WERI-Rb-1 (cell line): ENCODE results near the gene SLC16A3.

Experiments used
- DNase-seq: peaks from one replicate; pipeline ENCODE4 v3.0.0-alpha.2; 2020
- H3K27ac ChIP-seq: fragments of 250-450 bp; sonication (Bioruptor Pico); 2 replicates; pipeline ENCODE4 v1.5.1; 2020; ENCODE audit warnings: mild to moderate bottlenecking, moderate library complexity
- H3K27me3 ChIP-seq: fragments of 250-450 bp; sonication (Bioruptor Pico); 2 replicates; pipeline ENCODE4 v1.5.1; 2021; ENCODE audit warnings: mild to moderate bottlenecking, low read depth, moderate library complexity; ENCODE audit not compliant: insufficient read depth, severe bottlenecking
- H3K36me3 ChIP-seq: fragments of 250-450 bp; sonication (Bioruptor Pico); 2 replicates; pipeline ENCODE4 v1.5.1; 2020; ENCODE audit warnings: mild to moderate bottlenecking, moderate library complexity
- H3K4me3 ChIP-seq: 2 replicates; pipeline ENCODE4 v1.5.1; 2011; ENCODE audit warnings: low read depth, mild to moderate bottlenecking, control low read depth, low read length
- H3K9me3 ChIP-seq: fragments of 250-450 bp; sonication (Bioruptor Pico); 2 replicates; pipeline ENCODE4 v1.5.1; 2021; ENCODE audit warnings: mild to moderate bottlenecking, moderate library complexity; ENCODE audit not compliant: severe bottlenecking
- TF ChIP-seq, protein P1 (sequence below): IDR thresholded peaks from 2 replicates; pipeline ENCODE4 v1.5.1; 2011; ENCODE audit warnings: low read depth, mild to moderate bottlenecking, control low read depth, inconsistent platforms, low read length

The SLC16A3 gene

DNA sequence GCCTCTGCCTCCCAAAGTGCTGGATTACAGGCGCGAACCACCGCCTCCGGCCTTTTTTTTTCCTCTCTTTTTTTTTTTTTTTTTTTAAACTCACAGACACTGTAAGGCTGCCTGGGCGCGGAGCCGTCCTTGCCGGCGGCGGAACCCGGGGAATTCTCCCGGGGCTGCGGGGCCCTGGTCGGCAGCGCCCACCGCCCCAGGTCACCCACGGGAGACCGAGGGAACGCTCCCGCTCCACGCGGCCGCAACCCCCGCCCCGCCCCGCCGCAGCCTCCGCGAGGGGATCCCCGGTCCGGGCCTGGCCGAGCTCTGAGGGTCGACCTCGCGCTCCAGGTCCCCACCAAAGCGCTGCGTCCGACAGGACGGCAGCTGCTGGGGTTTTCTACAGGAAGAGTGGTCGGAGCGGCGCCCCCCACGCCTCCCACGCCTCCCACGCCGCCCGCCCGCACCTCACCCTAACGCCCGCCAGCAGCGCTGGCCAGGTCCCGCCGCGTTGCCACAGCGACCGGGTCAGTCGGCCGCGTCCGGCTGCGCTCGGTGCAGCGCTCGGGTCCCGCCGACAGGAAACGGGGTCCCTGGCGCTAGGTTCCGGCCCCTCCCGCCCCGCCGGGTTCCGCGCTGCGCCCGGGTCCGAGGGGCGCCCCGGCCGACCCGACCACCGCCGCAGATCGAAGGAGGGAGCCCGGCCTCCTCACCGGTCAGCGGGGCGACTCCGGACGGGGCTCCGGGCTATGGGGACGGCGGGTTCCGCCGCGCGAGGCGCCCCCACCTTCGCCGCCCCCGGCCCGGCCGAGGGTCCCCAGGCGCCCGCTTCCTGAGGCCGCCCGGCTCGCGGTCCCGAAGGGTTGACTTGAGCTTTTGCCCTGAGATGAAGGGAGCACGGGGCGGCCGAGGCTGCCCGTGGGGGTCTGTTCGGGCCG is 16.3 kb upstream of the SLC16A3 start, which contains the start of gene CCDC57:
TSS of gene CCDC57 (minus strand) at position 512 of the 920 bp plus-strand sequence. CDS start 10,898 bp downstream, outside the sequence.
- H3K27ac ChIP-seq, result peak within 1 kb of the TSS; percentile 89
- H3K9me3 ChIP-seq, result no peaks in the 10 kb centered on the region
- H3K36me3 ChIP-seq, result peaks cover 9% of the 10 kb centered on the region
- peak; percentile 90 for DNase-seq
- TF ChIP-seq, protein P1, sequence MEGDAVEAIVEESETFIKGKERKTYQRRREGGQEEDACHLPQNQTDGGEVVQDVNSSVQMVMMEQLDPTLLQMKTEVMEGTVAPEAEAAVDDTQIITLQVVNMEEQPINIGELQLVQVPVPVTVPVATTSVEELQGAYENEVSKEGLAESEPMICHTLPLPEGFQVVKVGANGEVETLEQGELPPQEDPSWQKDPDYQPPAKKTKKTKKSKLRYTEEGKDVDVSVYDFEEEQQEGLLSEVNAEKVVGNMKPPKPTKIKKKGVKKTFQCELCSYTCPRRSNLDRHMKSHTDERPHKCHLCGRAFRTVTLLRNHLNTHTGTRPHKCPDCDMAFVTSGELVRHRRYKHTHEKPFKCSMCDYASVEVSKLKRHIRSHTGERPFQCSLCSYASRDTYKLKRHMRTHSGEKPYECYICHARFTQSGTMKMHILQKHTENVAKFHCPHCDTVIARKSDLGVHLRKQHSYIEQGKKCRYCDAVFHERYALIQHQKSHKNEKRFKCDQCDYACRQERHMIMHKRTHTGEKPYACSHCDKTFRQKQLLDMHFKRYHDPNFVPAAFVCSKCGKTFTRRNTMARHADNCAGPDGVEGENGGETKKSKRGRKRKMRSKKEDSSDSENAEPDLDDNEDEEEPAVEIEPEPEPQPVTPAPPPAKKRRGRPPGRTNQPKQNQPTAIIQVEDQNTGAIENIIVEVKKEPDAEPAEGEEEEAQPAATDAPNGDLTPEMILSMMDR, result no peak
- H3K4me3 ChIP-seq, result peak within 1 kb of the TSS; percentile 79
- H3K27me3 ChIP-seq, result no peaks in the 10 kb centered on the region

DNA sequence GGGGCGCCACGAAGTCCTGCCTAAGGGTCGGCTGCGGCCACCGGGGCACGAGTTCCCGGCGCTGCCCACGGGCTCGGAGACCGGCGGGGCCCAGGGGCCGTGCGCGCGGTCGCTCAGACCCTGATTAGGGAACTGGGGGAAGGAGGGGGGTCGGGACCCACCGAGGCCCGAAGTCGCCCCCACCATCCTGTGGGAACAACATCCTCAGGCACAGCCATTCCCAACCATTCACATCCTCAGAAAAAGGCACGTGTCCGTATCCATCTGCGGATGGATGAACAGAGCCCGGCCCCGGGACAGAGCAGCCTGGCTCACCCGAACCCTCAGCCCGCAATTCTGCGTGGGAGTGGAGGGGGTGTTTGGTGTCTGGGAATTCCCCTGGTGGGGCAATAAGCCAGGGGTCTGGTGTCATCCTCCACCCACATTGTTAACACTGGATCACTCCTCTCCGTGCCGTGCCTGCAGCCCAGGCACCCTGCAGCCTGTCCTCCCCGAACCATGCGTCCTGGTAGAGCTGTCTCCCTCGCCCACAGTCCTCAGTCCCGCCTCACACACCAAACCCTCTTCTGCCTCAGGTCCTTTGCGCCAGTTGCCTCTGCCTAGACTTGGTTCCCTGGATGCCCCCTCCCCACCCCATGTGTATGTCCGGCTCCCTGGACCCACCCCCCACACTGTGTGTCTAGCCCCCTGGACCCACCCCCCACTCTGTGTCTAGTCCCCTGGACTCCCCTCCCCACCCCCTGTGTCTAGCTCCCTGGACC is 15.4 kb upstream of the SLC16A3 start:
- DNase-seq, result peak; percentile 76
- Histone ChIP-seq H3K36me3 (peaks cover 8% of the 10 kb centered on the region), H3K27me3 (no peaks in the 10 kb centered on the region), H3K9me3 (no peaks in the 10 kb centered on the region), H3K27ac (peak overlapping the region; percentile 89), H3K4me3 (peak overlapping the region; percentile 79)
- TF ChIP-seq, protein P1, result no peak

DNA sequence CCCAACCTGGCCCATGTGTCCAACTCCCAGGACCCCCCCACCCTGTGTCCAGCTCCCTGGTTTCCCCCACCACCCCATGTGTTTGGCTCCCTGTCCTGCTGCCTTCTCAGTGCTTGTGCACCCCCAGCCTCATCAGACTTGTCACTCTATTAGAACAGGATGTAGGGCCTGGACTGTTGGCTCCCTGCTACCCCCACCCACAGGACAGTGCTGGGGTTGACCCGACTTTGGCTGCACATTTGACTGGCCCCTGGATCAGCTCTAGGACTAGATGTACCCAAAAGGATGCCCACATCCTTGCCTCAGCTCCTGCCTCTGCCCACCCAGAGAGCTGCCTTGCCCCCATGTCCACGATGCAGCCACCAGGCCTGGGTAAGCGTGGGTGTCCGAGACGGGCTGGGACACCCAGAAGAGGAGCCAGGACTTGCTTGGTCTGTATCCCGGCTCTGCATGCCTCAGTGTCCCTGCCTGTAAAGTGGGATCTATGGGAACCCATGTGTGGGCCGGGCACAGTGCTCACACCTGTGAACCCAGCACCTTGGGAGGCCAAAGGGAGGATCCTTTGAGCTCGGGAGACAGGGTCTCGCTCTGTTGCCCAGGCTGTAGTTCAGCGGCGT is 14.7 kb upstream of the SLC16A3 start:
- H3K27ac ChIP-seq, result no peak overlapping the region
- H3K9me3 ChIP-seq, result no peaks in the 10 kb centered on the region
- DNase-seq, result no peak
- TF ChIP-seq, protein P1, result no peak
- peaks cover 8% of the 10 kb centered on the region for H3K36me3 ChIP-seq
- H3K4me3 ChIP-seq, result no peak overlapping the region
- no peaks in the 10 kb centered on the region for H3K27me3 ChIP-seq

- no peaks in the 10 kb centered on the region for H3K9me3 ChIP-seq
- TF ChIP-seq, protein P1, result no peak
- H3K27ac ChIP-seq, result peak overlapping the region; percentile 39
- peaks cover 8% of the 10 kb centered on the region for H3K36me3 ChIP-seq
- no peaks in the 10 kb centered on the region for H3K27me3 ChIP-seq
- peak; percentile 63 for DNase-seq
- H3K4me3 ChIP-seq, result no peak overlapping the region
These were observed 13.5 kb upstream of the SLC16A3 start for GRCh38 chr17:82215095-82215971.

GRCh38 chr17:82215972-82216300 is 12.9 kb upstream of the SLC16A3 start:
- H3K27me3 ChIP-seq, result no peaks in the 10 kb centered on the region
- peaks cover 8% of the 10 kb centered on the region for H3K36me3 ChIP-seq
- no peaks in the 10 kb centered on the region for H3K9me3 ChIP-seq
- TF ChIP-seq, protein P1, result no peak
- DNase-seq, result no peak
- peak overlapping the region; percentile 32; the same call in 1 of the 2 replicates for H3K27ac ChIP-seq
- no peak overlapping the region for H3K4me3 ChIP-seq
